HL-60 (cell line): ENCODE results near the gene CDC5L.

Source experiments
- DNase-seq, 2 experiments: peaks; one replicate each; pipeline ENCODE4 v3.0.0-alpha.2; 2010 to 2020; ENCODE audit warnings: low read depth in 1 of 2, low spot score in 1 of 2
- H3K27ac ChIP-seq: fragments of 250-450 bp; sonication (Bioruptor Pico); replicated peaks from 2 replicates; pipeline ENCODE4 v1.5.1; 2020; ENCODE audit warnings: mild to moderate bottlenecking, moderate library complexity
- H3K27me3 ChIP-seq: fragments of 250-450 bp; sonication (Bioruptor Pico); 2 replicates; pipeline ENCODE4 v1.5.1; 2021; ENCODE audit warnings: mild to moderate bottlenecking, moderate library complexity; ENCODE audit not compliant: insufficient read depth, poor library complexity, severe bottlenecking
- H3K4me3 ChIP-seq: replicated peaks from 2 replicates; pipeline ENCODE4 v1.5.1; 2011; ENCODE audit warnings: mild to moderate bottlenecking, control low read depth, low read length; ENCODE audit not compliant: insufficient read depth
- CTCF ChIP-seq: IDR thresholded peaks from one replicate; pipeline ENCODE4 v1.5.1; 2011; ENCODE audit warnings: low read length, control low read depth, inconsistent platforms; ENCODE audit not compliant: insufficient read depth
- GABPA ChIP-seq: IDR thresholded peaks from 2 replicates; pipeline ENCODE4 v1.6.1; 2012; ENCODE audit warnings: low read depth
- POLR2AphosphoS5 ChIP-seq: IDR thresholded peaks from 2 replicates; pipeline ENCODE4 v1.6.1; 2012; ENCODE audit warnings: low read depth
- REST ChIP-seq: IDR thresholded peaks from 2 replicates; pipeline ENCODE4 v1.6.1; 2012; ENCODE audit warnings: low read depth; ENCODE audit not compliant: insufficient replicate concordance
- SPI1 ChIP-seq: IDR thresholded peaks from 2 replicates; pipeline ENCODE4 v1.6.1; 2012; ENCODE audit warnings: low read depth, mild to moderate bottlenecking, borderline replicate concordance

The CDC5L gene

DNA sequence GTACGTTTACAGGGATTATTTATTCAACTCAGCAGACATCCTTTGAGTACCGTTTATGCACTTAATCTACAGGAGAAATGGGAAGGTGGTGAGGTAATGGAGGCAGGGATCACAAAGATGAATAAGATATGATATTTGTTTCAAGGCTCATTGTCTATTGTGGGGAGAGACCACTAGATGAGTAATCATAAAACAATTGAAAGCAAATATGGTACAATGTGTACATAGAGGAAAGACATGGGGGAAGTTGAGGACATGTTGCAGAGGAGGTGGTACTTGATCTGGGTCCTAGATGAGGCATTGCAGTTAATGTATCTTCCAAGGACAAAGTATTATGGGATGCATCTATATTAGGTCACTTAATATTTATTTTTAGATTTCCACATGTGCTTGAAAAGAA lies 13.7 kb upstream of the CDC5L start:
- H3K27me3 ChIP-seq: no peaks in the 10 kb centered on the region

GRCh38 chr6:44375071-44375470 lies 12.4 kb upstream of the CDC5L start:
- TF ChIP-seq SPI1: no peak
- no peak for TF ChIP-seq CTCF
- TF ChIP-seq POLR2AphosphoS5: no peak
- TF ChIP-seq REST: no peak
- TF ChIP-seq GABPA: no peak
- Histone ChIP-seq H3K27me3 (no peaks in the 10 kb centered on the region), H3K4me3 (no peak overlapping the region), H3K27ac (no peak overlapping the region)
- no peak for DNase-seq

More for the DNA sequence above, 13.7 kb upstream of the CDC5L start:
- no peak for TF ChIP-seq POLR2AphosphoS5
- TF ChIP-seq REST: no peak
- TF ChIP-seq GABPA: no peak
- no peak for TF ChIP-seq CTCF
- TF ChIP-seq SPI1: no peak
- Histone ChIP-seq H3K27ac (no peak overlapping the region; the same call in 1 of the 2 replicates), H3K4me3 (no peak overlapping the region)
- DNase-seq: no peak

DNA sequence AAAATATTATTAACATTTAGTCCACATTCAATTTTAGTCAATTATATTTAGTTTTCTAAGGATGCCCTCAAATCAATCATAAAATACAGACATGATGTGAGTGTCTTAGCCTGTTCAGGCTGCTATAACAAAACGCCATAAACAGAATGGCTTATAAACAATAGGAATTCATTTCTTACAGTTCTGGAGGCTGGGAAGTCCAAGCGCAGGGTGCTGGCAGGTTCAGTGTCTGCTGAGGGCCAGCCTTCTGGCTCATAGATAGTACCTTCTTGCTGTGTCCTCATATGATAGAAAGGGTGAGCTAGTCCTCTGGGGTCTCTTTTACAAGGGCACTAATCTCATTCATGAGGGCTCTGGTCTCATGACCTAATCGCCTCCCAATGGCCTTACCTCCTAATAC lies 10.0 kb upstream of the CDC5L start:
- H3K27ac ChIP-seq: no peak overlapping the region
- no peak for DNase-seq
- TF ChIP-seq GABPA (no peak), CTCF (no peak), SPI1 (no peak), REST (no peak), POLR2AphosphoS5 (no peak)
- no peak overlapping the region for H3K4me3 ChIP-seq
- H3K27me3 ChIP-seq: no peaks in the 10 kb centered on the region
